SK-N-SH treated with all-trans-retinoic acid at 6 μM for 48 hours (cell line): ENCODE results near the gene RBM47.

Source experiments
- ATAC-seq: fragments of 200-7000 bp; cut with Tn5 transposase; 3 replicates; pipeline ENCODE4 v1.9.1; 2020; ENCODE audit warnings: mild to moderate bottlenecking, moderate library complexity
- ARNTL ChIP-seq: fragments of 450-650 bp; formaldehyde crosslinking; IDR thresholded peaks from 2 replicates; pipeline ENCODE4 v1.5.0; 2020; ENCODE audit warnings: low read depth, mild to moderate bottlenecking, moderate library complexity, borderline replicate concordance
- BACH2 ChIP-seq: fragments of 250-450 bp; sonication (Bioruptor Pico); IDR thresholded peaks from 2 replicates; pipeline ENCODE4 v1.9.0; 2021; ENCODE audit warnings: mild to moderate bottlenecking, borderline replicate concordance
- CREB5 ChIP-seq: fragments of 250-450 bp; sonication (Bioruptor Pico); IDR thresholded peaks from 2 replicates; pipeline ENCODE4 v1.5.1; 2020; ENCODE audit warnings: low read depth, mild to moderate bottlenecking, moderate library complexity
- CSDC2 ChIP-seq: fragments of 250-450 bp; sonication (Bioruptor Pico); IDR thresholded peaks from 2 replicates; pipeline ENCODE4 v1.5.0; 2020; ENCODE audit warnings: mild to moderate bottlenecking, moderate library complexity
- ESRRG ChIP-seq: fragments of 250-450 bp; sonication (Bioruptor Pico); IDR thresholded peaks from 2 replicates; pipeline ENCODE4 v1.6.1; 2021; ENCODE audit warnings: mild to moderate bottlenecking
- GLIS3 ChIP-seq: fragments of 250-450 bp; sonication (Bioruptor Pico); IDR thresholded peaks from 2 replicates; pipeline ENCODE4 v1.5.0; 2020; ENCODE audit warnings: mild to moderate bottlenecking, moderate library complexity
- ISL1 ChIP-seq: fragments of 250-450 bp; sonication (Bioruptor Pico); IDR thresholded peaks from 2 replicates; pipeline ENCODE4 v2.1.2; 2022; ENCODE audit warnings: mild to moderate bottlenecking, moderate library complexity
- PATZ1 ChIP-seq: fragments of 250-450 bp; sonication (Bioruptor Pico); IDR thresholded peaks from 2 replicates; pipeline ENCODE4 v1.8.0; 2020; ENCODE audit warnings: mild to moderate bottlenecking, moderate library complexity, borderline replicate concordance
- PPARA ChIP-seq: fragments of 250-450 bp; sonication (Bioruptor Pico); IDR thresholded peaks from 2 replicates; pipeline ENCODE4 v1.5.0; 2020; ENCODE audit warnings: mild to moderate bottlenecking, borderline replicate concordance
- RARB ChIP-seq: fragments of 250-450 bp; sonication (Bioruptor Pico); IDR thresholded peaks from 2 replicates; pipeline ENCODE4 v1.8.0; 2021; ENCODE audit warnings: mild to moderate bottlenecking, moderate library complexity
- SNAI2 ChIP-seq: fragments of 250-450 bp; sonication (Bioruptor Pico); IDR thresholded peaks from 2 replicates; pipeline ENCODE4 v1.5.0; 2020; ENCODE audit warnings: mild to moderate bottlenecking, moderate library complexity
- TCF4 ChIP-seq: fragments of 250-450 bp; sonication (Bioruptor Pico); IDR thresholded peaks from 2 replicates; pipeline ENCODE4 v1.8.0; 2021; ENCODE audit warnings: mild to moderate bottlenecking, moderate library complexity, borderline replicate concordance
- TOX ChIP-seq: fragments of 250-450 bp; sonication (Bioruptor Pico); IDR thresholded peaks from 2 replicates; pipeline ENCODE4 v1.8.0; 2021; ENCODE audit warnings: mild to moderate bottlenecking, moderate library complexity, borderline replicate concordance
- TSHZ2 ChIP-seq: fragments of 250-450 bp; sonication (Bioruptor Pico); IDR thresholded peaks from 2 replicates; pipeline ENCODE4 v1.5.0; 2020; ENCODE audit warnings: mild to moderate bottlenecking, moderate library complexity
- ZC3H10 ChIP-seq: fragments of 250-450 bp; sonication (Bioruptor Pico); IDR thresholded peaks from 2 replicates; pipeline ENCODE4 v1.5.1; 2021; ENCODE audit warnings: mild to moderate bottlenecking, moderate library complexity
- ZFP3 ChIP-seq: fragments of 250-450 bp; sonication (Bioruptor Pico); IDR thresholded peaks from 2 replicates; pipeline ENCODE4 v1.5.0; 2020; ENCODE audit warnings: mild to moderate bottlenecking, moderate library complexity
- ZFP30 ChIP-seq: fragments of 450-650 bp; formaldehyde crosslinking; IDR thresholded peaks from 2 replicates; pipeline ENCODE4 v1.5.0; 2022; ENCODE audit warnings: mild to moderate bottlenecking, moderate library complexity
- ZNF565 ChIP-seq: fragments of 450-650 bp; formaldehyde crosslinking; conservative IDR thresholded peaks from 2 replicates; pipeline ENCODE4 v1.5.0; 2020; ENCODE audit warnings: low read depth, mild to moderate bottlenecking, moderate library complexity
- ZNF70 ChIP-seq: fragments of 450-650 bp; formaldehyde crosslinking; IDR thresholded peaks from 2 replicates; pipeline ENCODE4 v1.5.0; 2020; ENCODE audit warnings: mild to moderate bottlenecking, moderate library complexity
- ZNF8 ChIP-seq: fragments of 450-650 bp; formaldehyde crosslinking; IDR thresholded peaks from 2 replicates; pipeline ENCODE4 v1.5.0; 2020; ENCODE audit warnings: mild to moderate bottlenecking, moderate library complexity
- TF ChIP-seq, protein P1 (sequence below): fragments of 250-450 bp; sonication (Bioruptor Pico); IDR thresholded peaks from 2 replicates; pipeline ENCODE4 v1.5.1; 2021; ENCODE audit warnings: mild to moderate bottlenecking, moderate library complexity
- TF ChIP-seq, protein P2 (sequence below): fragments of 250-450 bp; sonication (Bioruptor Pico); IDR thresholded peaks from 2 replicates; pipeline ENCODE4 v1.8.0; 2021; ENCODE audit warnings: low read depth, mild to moderate bottlenecking, moderate library complexity, borderline replicate concordance

The RBM47 gene

GRCh38 chr4:40471923-40472322 is 157.7 kb downstream of the RBM47 start (continued):
- TF ChIP-seq CREB5 = no peak

- ATAC-seq = no peak
- TF ChIP-seq PATZ1 (CRISPR knock-in tag) (no peak), GLIS3 (CRISPR knock-in tag) (no peak), TSHZ2 (CRISPR knock-in tag) (no peak), ZFP3 (no peak), CREB5 (no peak), TOX (CRISPR knock-in tag) (no peak), ZNF565 (no peak)
- TF ChIP-seq, all 23 proteins: peak for 0
These were observed 162.9 kb downstream of the RBM47 start for GRCh38 chr4:40466789-40467188.

- no peak for TF ChIP-seq ESRRG (CRISPR knock-in tag)
- TF ChIP-seq PPARA (CRISPR knock-in tag) = no peak
- TF ChIP-seq GLIS3 (CRISPR knock-in tag) = no peak
- TF ChIP-seq CREB5 = no peak
- TF ChIP-seq SNAI2 = no peak
- TF ChIP-seq, protein P1, sequence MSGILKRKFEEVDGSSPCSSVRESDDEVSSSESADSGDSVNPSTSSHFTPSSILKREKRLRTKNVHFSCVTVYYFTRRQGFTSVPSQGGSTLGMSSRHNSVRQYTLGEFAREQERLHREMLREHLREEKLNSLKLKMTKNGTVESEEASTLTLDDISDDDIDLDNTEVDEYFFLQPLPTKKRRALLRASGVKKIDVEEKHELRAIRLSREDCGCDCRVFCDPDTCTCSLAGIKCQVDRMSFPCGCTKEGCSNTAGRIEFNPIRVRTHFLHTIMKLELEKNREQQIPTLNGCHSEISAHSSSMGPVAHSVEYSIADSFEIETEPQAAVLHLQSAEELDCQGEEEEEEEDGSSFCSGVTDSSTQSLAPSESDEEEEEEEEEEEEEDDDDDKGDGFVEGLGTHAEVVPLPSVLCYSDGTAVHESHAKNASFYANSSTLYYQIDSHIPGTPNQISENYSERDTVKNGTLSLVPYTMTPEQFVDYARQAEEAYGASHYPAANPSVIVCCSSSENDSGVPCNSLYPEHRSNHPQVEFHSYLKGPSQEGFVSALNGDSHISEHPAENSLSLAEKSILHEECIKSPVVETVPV (CRISPR knock-in tag) = no peak
- no peak for TF ChIP-seq PATZ1 (CRISPR knock-in tag)
- no peak for TF ChIP-seq RARB
- TF ChIP-seq, protein P2, sequence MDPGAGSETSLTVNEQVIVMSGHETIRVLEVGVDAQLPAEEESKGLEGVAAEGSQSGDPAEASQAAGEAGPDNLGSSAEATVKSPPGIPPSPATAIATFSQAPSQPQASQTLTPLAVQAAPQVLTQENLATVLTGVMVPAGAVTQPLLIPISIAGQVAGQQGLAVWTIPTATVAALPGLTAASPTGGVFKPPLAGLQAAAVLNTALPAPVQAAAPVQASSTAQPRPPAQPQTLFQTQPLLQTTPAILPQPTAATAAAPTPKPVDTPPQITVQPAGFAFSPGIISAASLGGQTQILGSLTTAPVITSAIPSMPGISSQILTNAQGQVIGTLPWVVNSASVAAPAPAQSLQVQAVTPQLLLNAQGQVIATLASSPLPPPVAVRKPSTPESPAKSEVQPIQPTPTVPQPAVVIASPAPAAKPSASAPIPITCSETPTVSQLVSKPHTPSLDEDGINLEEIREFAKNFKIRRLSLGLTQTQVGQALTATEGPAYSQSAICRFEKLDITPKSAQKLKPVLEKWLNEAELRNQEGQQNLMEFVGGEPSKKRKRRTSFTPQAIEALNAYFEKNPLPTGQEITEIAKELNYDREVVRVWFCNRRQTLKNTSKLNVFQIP = no peak
- TF ChIP-seq TOX (CRISPR knock-in tag) = no peak
- no peak for TF ChIP-seq ZNF8 (CRISPR knock-in tag)
- no peak for TF ChIP-seq ZC3H10 (CRISPR knock-in tag)
- TF ChIP-seq ISL1 (CRISPR knock-in tag) = no peak
- no peak for TF ChIP-seq BACH2 (CRISPR knock-in tag)
- TF ChIP-seq TSHZ2 (CRISPR knock-in tag) = no peak
- TF ChIP-seq ARNTL (CRISPR knock-in tag) = no peak
- TF ChIP-seq ZNF70 = no peak
- no peak for TF ChIP-seq TCF4
- no peak for TF ChIP-seq CSDC2 (CRISPR knock-in tag)
- TF ChIP-seq ZFP30 (CRISPR knock-in tag) = no peak
- ATAC-seq = no peak
These were observed 167.3 kb downstream of the RBM47 start for GRCh38 chr4:40462326-40462725.
